PC-3 (cell line): ENCODE data around the gene NCCRP1. TPM values are rescaled to one million over a fixed set of nuclear protein-coding genes. Genes with fewer than 3 reads are reported as not detected.

Experiments used
- ATAC-seq: fragments of 200-7000 bp; cut with Tn5 transposase; 2 replicates; pipeline ENCODE4 v1.9.1; 2020; ENCODE audit warnings: mild to moderate bottlenecking, moderate library complexity
- BruUV-seq: library from RNA; stranded (reverse); fragments of 400-500 nt; replicated peaks from 2 replicates; lab custom pipeline; 2021; lab: Mats Ljungman, UMichigan
- CTCF ChIA-PET: fragments of 300-600 bp; sonication (Branson Sonifier 250); formaldehyde crosslinking; loops from one replicate; lab custom pipeline; 2022; ENCODE audit warnings: antibody characterized with exemption; lab: Charles Lee
- POLR2A ChIA-PET: fragments of 300-600 bp; sonication (Branson Sonifier 250); formaldehyde crosslinking; loops from one replicate; lab custom pipeline; 2022; ENCODE audit warnings: antibody characterized with exemption; ENCODE audit not compliant: unreplicated experiment; lab: Charles Lee
- DNase-seq: peaks from one replicate; pipeline ENCODE4 v3.0.0-alpha.2; 2015
- H2AFZ ChIP-seq: fragments of 300-600 bp; sonication (generic); 2 replicates; pipeline ENCODE4 v1.6.0; 2016; ENCODE audit warnings: antibody characterized with exemption, low read length
- H3F3A ChIP-seq: fragments of 300-600 bp; sonication (generic); one replicate; pipeline ENCODE4 v1.6.0; 2017; ENCODE audit warnings: antibody characterized with exemption, low read length, control low read depth, mild to moderate bottlenecking; ENCODE audit not compliant: unreplicated experiment
- H3K27ac ChIP-seq: fragments of 300-600 bp; sonication (generic); 2 replicates; pipeline ENCODE4 v1.5.1; 2016; ENCODE audit warnings: mild to moderate bottlenecking, low read length
- H3K27me3 ChIP-seq: fragments of 300-600 bp; sonication (generic); 2 replicates; pipeline ENCODE4 v1.6.1; 2016; ENCODE audit warnings: low read length, mixed read lengths
- H3K36me3 ChIP-seq: fragments of 300-600 bp; sonication (generic); 2 replicates; pipeline ENCODE4 v1.6.1; 2016; ENCODE audit warnings: low read depth, mixed run types, low read length, mixed read lengths
- H3K4me1 ChIP-seq: fragments of 300-600 bp; sonication (generic); 2 replicates; pipeline ENCODE4 v1.5.1; 2016; ENCODE audit warnings: low read length; ENCODE audit not compliant: insufficient read depth
- H3K4me2 ChIP-seq: fragments of 300-600 bp; sonication (generic); 2 replicates; pipeline ENCODE4 v1.6.0; 2016; ENCODE audit warnings: low read length
- H3K4me3 ChIP-seq: fragments of 300-600 bp; sonication (generic); 2 replicates; pipeline ENCODE4 v1.5.1; 2016; ENCODE audit warnings: mild to moderate bottlenecking, low read length, mixed read lengths
- H3K79me2 ChIP-seq: fragments of 300-600 bp; sonication (generic); 2 replicates; pipeline ENCODE4 v1.6.1; 2017; ENCODE audit warnings: low read length, mixed read lengths
- H3K9ac ChIP-seq: fragments of 300-600 bp; sonication (generic); 2 replicates; pipeline ENCODE4 v1.6.0; 2016; ENCODE audit warnings: mild to moderate bottlenecking, low read length
- H3K9me2 ChIP-seq: fragments of 300-600 bp; sonication (generic); replicated peaks from 2 replicates; pipeline ENCODE4 v1.6.1; 2016; ENCODE audit warnings: mixed run types, low read length, mixed read lengths
- H3K9me3 ChIP-seq: fragments of 300-600 bp; sonication (generic); 2 replicates; pipeline ENCODE4 v1.6.1; 2016; ENCODE audit warnings: low read length, mixed read lengths
- H4K20me1 ChIP-seq: fragments of 300-600 bp; sonication (generic); 2 replicates; pipeline ENCODE4 v1.6.1; 2016; ENCODE audit warnings: low read length, mixed read lengths
- CTCF ChIP-seq: fragments of 300-600 bp; sonication (generic); conservative IDR thresholded peaks from 2 replicates; pipeline ENCODE4 v1.5.1; 2017; ENCODE audit warnings: antibody characterized with exemption, low read depth, mild to moderate bottlenecking, low read length
- EZH2 ChIP-seq: fragments of 300-600 bp; sonication (generic); IDR thresholded peaks from one replicate; pipeline ENCODE4 v1.6.1; 2017; ENCODE audit warnings: antibody characterized with exemption, mild to moderate bottlenecking, low read length; ENCODE audit not compliant: unreplicated experiment
- EZH2phosphoT487 ChIP-seq: fragments of 300-600 bp; sonication (generic); IDR thresholded peaks from 2 replicates; pipeline ENCODE4 v1.6.1; 2018; ENCODE audit warnings: mild to moderate bottlenecking, antibody characterized with exemption, low read length, borderline replicate concordance
- intact Hi-C: fragments of 100-400 bp; cut with micrococcal nuclease; formaldehyde crosslinking; loops from 2 replicates; pipeline ENCODE4 v1.9.0; 2023
- total RNA-seq: library from RNA; depleted of rRNA; stranded (reverse); fragments of >200 nt; gene quantifications from 2 replicates; pipeline ENCODE4 v1.2.3, GENCODE V29; 2014

Gene NCCRP1
- total RNA-seq, 1 experiment from 2014 or later, result 2.2 TPM

GRCh38 chr19:39196320-39196719 lies 444 bp upstream of the NCCRP1 start:
- Histone ChIP-seq H2AFZ (no peak overlapping the region), H3K27ac (no peak overlapping the region), H3K9me3 (no peaks in the 10 kb centered on the region), H3K4me3 (no peak overlapping the region), H3K9ac (no peak overlapping the region), H3K9me2 (no peaks in the 10 kb centered on the region), H3K36me3 (no peaks in the 10 kb centered on the region), H4K20me1 (no peaks in the 10 kb centered on the region), H3K27me3 (no peaks in the 10 kb centered on the region), H3K4me1 (peaks cover 23% of the 10 kb centered on the region), H3K4me2 (no peak overlapping the region), H3F3A (no peaks in the 10 kb centered on the region), H3K79me2 (no peaks in the 10 kb centered on the region)
- intact Hi-C loops, result no loop called here
- ChIA-PET POLR2A (no interaction called here), CTCF (no interaction called here)
- DNase-seq, result no peak
- TF ChIP-seq CTCF, result no peak
- no peak for TF ChIP-seq EZH2
- no peak for TF ChIP-seq EZH2phosphoT487
- BruUV-seq, result no TSS peak
- ATAC-seq, result no peak

GRCh38 chr19:39197808-39198207 lies 1.0 kb downstream of the NCCRP1 start:
- Histone ChIP-seq H3K9me2 (no peaks in the 10 kb centered on the region), H3K4me3 (no peak overlapping the region), H2AFZ (no peak overlapping the region), H3K4me2 (peak overlapping the region; percentile 47), H3K79me2 (no peaks in the 10 kb centered on the region), H3K4me1 (peaks cover 23% of the 10 kb centered on the region), H3K27ac (no peak overlapping the region), H3F3A (no peaks in the 10 kb centered on the region), H3K36me3 (no peaks in the 10 kb centered on the region), H3K27me3 (no peaks in the 10 kb centered on the region), H3K9ac (no peak overlapping the region), H4K20me1 (no peaks in the 10 kb centered on the region), H3K9me3 (no peaks in the 10 kb centered on the region)
- CTCF ChIA-PET, result no interaction called here
- peak; percentile 30 for ATAC-seq
- POLR2A ChIA-PET, result no interaction called here
- TF ChIP-seq EZH2phosphoT487 (no peak), EZH2 (no peak), CTCF (peak; percentile 32; the same call in 1 of the 2 replicates)
- peak; percentile 69 for DNase-seq
- intact Hi-C loops, result no loop called here
- BruUV-seq, result no TSS peak

- Histone ChIP-seq H3K4me3 (no peak overlapping the region), H3K27ac (no peak overlapping the region), H3K9ac (no peak overlapping the region), H3K36me3 (no peaks in the 10 kb centered on the region), H3F3A (no peaks in the 10 kb centered on the region), H3K4me2 (no peak overlapping the region), H2AFZ (no peak overlapping the region), H3K79me2 (no peaks in the 10 kb centered on the region), H4K20me1 (no peaks in the 10 kb centered on the region), H3K4me1 (peaks cover 23% of the 10 kb centered on the region), H3K27me3 (no peaks in the 10 kb centered on the region), H3K9me2 (no peaks in the 10 kb centered on the region), H3K9me3 (no peaks in the 10 kb centered on the region)
- TF ChIP-seq CTCF (no peak), EZH2phosphoT487 (no peak), EZH2 (no peak)
- POLR2A ChIA-PET, result no interaction called here
- intact Hi-C loops, result no loop called here
- ATAC-seq, result peak; percentile 21; the same call in 1 of the 2 replicates
- BruUV-seq, result no TSS peak
- DNase-seq, result no peak
- CTCF ChIA-PET, result no interaction called here
Measured at GRCh38 chr19:39199025-39199424, 2.3 kb downstream of the NCCRP1 start.
